ENCODE measurements around the gene CD300LB.
"Not testable (repeated sequence)": the region's sequence is repeated elsewhere in the genome, so short reads cannot be mapped to it uniquely, and the experiment has no call there.

The CD300LB gene

GRCh38 chr17:74558882-74559519 lies 27.7 kb upstream of the CD300LB start:
- no peaks in the 10 kb centered on the region for H3K27me3 ChIP-seq (ENCODE audit: control insufficient read depth, insufficient read depth, low read length)
- no peak for TF ChIP-seq CTCF (IDR thresholded peaks at IDR 0.05)
- no peak overlapping the region for H2AFZ ChIP-seq
- H3K36me3 ChIP-seq (ENCODE audit: control insufficient read depth, insufficient read depth, low read length), result no peaks in the 10 kb centered on the region
- H3K9ac ChIP-seq, result no peak overlapping the region
- no peak overlapping the region for H3K4me2 ChIP-seq (ENCODE audit: low read length)
- H3K27ac ChIP-seq, result no peak overlapping the region
- H3K79me2 ChIP-seq, result no peaks in the 10 kb centered on the region
- no peaks in the 10 kb centered on the region for H3K4me1 ChIP-seq
- no peak overlapping the region for H3K4me3 ChIP-seq (ENCODE audit: low read depth, low read length)
- H3K9me3 ChIP-seq (ENCODE audit: control insufficient read depth, low read length), result no peaks in the 10 kb centered on the region

GRCh38 chr17:74558402-74558801 lies 27.1 kb upstream of the CD300LB start:
- not testable (repeated sequence) for H3K4me3 ChIP-seq (ENCODE audit: low read depth, low read length); H3K27me3 ChIP-seq (ENCODE audit: control insufficient read depth, insufficient read depth, low read length); H3K36me3 ChIP-seq (ENCODE audit: control insufficient read depth, insufficient read depth, low read length); H3K79me2 ChIP-seq; H3K4me2 ChIP-seq (ENCODE audit: low read length); H3K9ac ChIP-seq; H2AFZ ChIP-seq; H3K4me1 ChIP-seq; H3K9me3 ChIP-seq (ENCODE audit: control insufficient read depth, low read length); H3K27ac ChIP-seq

- Histone ChIP-seq H3K36me3 (ENCODE audit: control insufficient read depth, insufficient read depth, low read length) (no peaks in the 10 kb centered on the region), H3K4me2 (ENCODE audit: low read length) (no peak overlapping the region), H3K9ac (no peak overlapping the region), H3K9me3 (ENCODE audit: control insufficient read depth, low read length) (no peaks in the 10 kb centered on the region), H3K79me2 (no peaks in the 10 kb centered on the region), H3K4me3 (ENCODE audit: low read depth, low read length) (no peak overlapping the region), H3K27me3 (ENCODE audit: control insufficient read depth, insufficient read depth, low read length) (no peaks in the 10 kb centered on the region), H3K27ac (no peak overlapping the region), H3K4me1 (no peaks in the 10 kb centered on the region), H2AFZ (no peak overlapping the region)
- TF ChIP-seq CTCF (IDR thresholded peaks at IDR 0.05), result no peak
Observed at GRCh38 chr17:74555427-74555940, 24.2 kb upstream of the CD300LB start.

GRCh38 chr17:74554909-74555308 lies 23.6 kb upstream of the CD300LB start:
- H3K9me3 ChIP-seq (ENCODE audit: control insufficient read depth, low read length), result no peaks in the 10 kb centered on the region
- no peak overlapping the region for H3K4me2 ChIP-seq (ENCODE audit: low read length)
- TF ChIP-seq CTCF (IDR thresholded peaks at IDR 0.05), result no peak
- no peaks in the 10 kb centered on the region for H3K36me3 ChIP-seq (ENCODE audit: control insufficient read depth, insufficient read depth, low read length)
- H3K27me3 ChIP-seq (ENCODE audit: control insufficient read depth, insufficient read depth, low read length), result no peaks in the 10 kb centered on the region
- no peak overlapping the region for H3K9ac ChIP-seq
- H3K79me2 ChIP-seq, result no peaks in the 10 kb centered on the region
- no peaks in the 10 kb centered on the region for H3K4me1 ChIP-seq
- no peak overlapping the region for H3K27ac ChIP-seq
- no peak overlapping the region for H3K4me3 ChIP-seq (ENCODE audit: low read depth, low read length)
- no peak overlapping the region for H2AFZ ChIP-seq

GRCh38 chr17:74552037-74552436 lies 20.8 kb upstream of the CD300LB start:
- no peak for TF ChIP-seq CTCF (IDR thresholded peaks at IDR 0.05)
- no peak overlapping the region for H3K27ac ChIP-seq
- H3K9ac ChIP-seq, result no peak overlapping the region
- H3K4me1 ChIP-seq, result no peaks in the 10 kb centered on the region
- no peak overlapping the region for H2AFZ ChIP-seq
- no peaks in the 10 kb centered on the region for H3K27me3 ChIP-seq (ENCODE audit: control insufficient read depth, insufficient read depth, low read length)
- H3K79me2 ChIP-seq, result no peaks in the 10 kb centered on the region
- H3K9me3 ChIP-seq (ENCODE audit: control insufficient read depth, low read length), result no peaks in the 10 kb centered on the region
- H3K4me2 ChIP-seq (ENCODE audit: low read length), result no peak overlapping the region
- no peak overlapping the region for H3K4me3 ChIP-seq (ENCODE audit: low read depth, low read length)
- no peaks in the 10 kb centered on the region for H3K36me3 ChIP-seq (ENCODE audit: control insufficient read depth, insufficient read depth, low read length)

Measured in parathyroid adenoma (tissue), 2 donors.